Activated naive CD8-positive, alpha-beta T cell treated with anti-CD3 and anti-CD28 coated beads for 36 hours (primary cell): Measurements from ENCODE around the gene CMSS1. TPM values are rescaled to one million over a fixed set of nuclear protein-coding genes. Genes with fewer than 3 reads are reported as not detected.

ENCODE experiments used
- DNase-seq: peaks from one replicate; pipeline ENCODE4 v3.0.0; 2021
- H3K27ac Mint-ChIP-seq: one replicate; pipeline ENCODE4 v1.8.0; 2022; ENCODE audit warnings: mild to moderate bottlenecking, moderate library complexity, mixed read lengths
- H3K27me3 Mint-ChIP-seq: one replicate; pipeline ENCODE4 v1.8.0; 2022; ENCODE audit warnings: mild to moderate bottlenecking, mixed read lengths
- H3K36me3 Mint-ChIP-seq: one replicate; pipeline ENCODE4 v1.8.0; 2021; ENCODE audit warnings: mild to moderate bottlenecking, mixed read lengths
- H3K4me1 Mint-ChIP-seq: one replicate; pipeline ENCODE4 v1.8.0; 2021; ENCODE audit warnings: mixed read lengths
- H3K4me3 Mint-ChIP-seq: one replicate; pipeline ENCODE4 v1.8.0; 2022; ENCODE audit warnings: mild to moderate bottlenecking, moderate library complexity, mixed read lengths
- H3K9me3 Mint-ChIP-seq: one replicate; pipeline ENCODE4 v1.8.0; 2022; ENCODE audit warnings: mixed read lengths
- total RNA-seq, 2 experiments: library from RNA; stranded (reverse); gene quantifications; one replicate each; pipeline ENCODE4 v1.2.3, GENCODE V29; 2021

The CMSS1 gene
- total RNA-seq, 2 experiments from 2014 or later: 121 to 122 TPM

- Mint-ChIP-seq H3K27ac (no peak overlapping the region), H3K4me3 (no peak overlapping the region), H3K9me3 (peaks cover 21% of the 10 kb centered on the region), H3K27me3 (no peaks in the 10 kb centered on the region), H3K36me3 (peaks cover 54% of the 10 kb centered on the region), H3K4me1 (peaks cover 3% of the 10 kb centered on the region)
- no peak for DNase-seq
These were observed 326.7 kb downstream of the CMSS1 start for GRCh38 chr3:100144255-100144866.

DNA sequence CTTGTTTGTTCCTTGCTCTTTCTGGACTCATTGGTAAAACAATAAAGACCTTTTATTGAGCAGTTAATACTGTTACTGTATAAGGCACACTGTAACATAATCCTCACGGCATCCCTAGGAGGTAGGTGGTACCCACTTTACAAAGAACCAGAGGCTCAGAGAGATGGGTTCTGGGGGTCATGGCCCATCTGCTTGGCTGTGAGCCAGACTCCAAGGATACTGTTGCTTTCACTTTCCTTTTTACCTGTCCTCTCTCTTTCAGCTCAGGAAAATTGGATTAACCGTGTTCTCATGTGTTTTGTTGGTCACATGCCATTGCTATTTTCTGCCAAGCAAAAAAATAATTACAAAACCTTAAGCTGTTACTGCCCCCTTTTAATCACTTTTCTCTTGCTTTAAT, 331.5 kb downstream of the CMSS1 start:
- peaks cover 57% of the 10 kb centered on the region for H3K36me3 Mint-ChIP-seq

GRCh38 chr3:100149713-100150415, 332.2 kb downstream of the CMSS1 start:
- Mint-ChIP-seq H3K9me3 (peaks cover 3% of the 10 kb centered on the region), H3K27ac (no peak overlapping the region), H3K36me3 (peaks cover 52% of the 10 kb centered on the region), H3K4me1 (peaks cover 5% of the 10 kb centered on the region), H3K27me3 (no peaks in the 10 kb centered on the region), H3K4me3 (no peak overlapping the region)
- no peak for DNase-seq

More for the DNA sequence above, 331.5 kb downstream of the CMSS1 start:
- Mint-ChIP-seq H3K27me3 (no peaks in the 10 kb centered on the region), H3K9me3 (peaks cover 4% of the 10 kb centered on the region), H3K27ac (no peak overlapping the region), H3K4me1 (peaks cover 8% of the 10 kb centered on the region), H3K4me3 (no peak overlapping the region)
- no peak for DNase-seq

- DNase-seq: no peak
- H3K36me3 Mint-ChIP-seq: peaks cover 58% of the 10 kb centered on the region
- H3K27ac Mint-ChIP-seq: no peak overlapping the region
- peaks cover 9% of the 10 kb centered on the region for H3K9me3 Mint-ChIP-seq
- no peaks in the 10 kb centered on the region for H3K27me3 Mint-ChIP-seq
- no peak overlapping the region for H3K4me3 Mint-ChIP-seq
- peaks cover 5% of the 10 kb centered on the region for H3K4me1 Mint-ChIP-seq
These were observed 332.8 kb downstream of the CMSS1 start for GRCh38 chr3:100150473-100150872.

- DNase-seq: no peak
- no peak overlapping the region for H3K4me3 Mint-ChIP-seq
- H3K4me1 Mint-ChIP-seq: peaks cover 5% of the 10 kb centered on the region
- no peak overlapping the region for H3K27ac Mint-ChIP-seq
- no peaks in the 10 kb centered on the region for H3K27me3 Mint-ChIP-seq
- H3K36me3 Mint-ChIP-seq: peaks cover 58% of the 10 kb centered on the region
- peaks cover 11% of the 10 kb centered on the region for H3K9me3 Mint-ChIP-seq
These were observed 333.5 kb downstream of the CMSS1 start for GRCh38 chr3:100151024-100151707.

- H3K36me3 Mint-ChIP-seq: peaks cover 68% of the 10 kb centered on the region
- H3K4me1 Mint-ChIP-seq: peaks cover 11% of the 10 kb centered on the region
- H3K4me3 Mint-ChIP-seq: no peak overlapping the region
- H3K27ac Mint-ChIP-seq: no peak overlapping the region
- H3K27me3 Mint-ChIP-seq: no peaks in the 10 kb centered on the region
- H3K9me3 Mint-ChIP-seq: peaks cover 15% of the 10 kb centered on the region
- no peak for DNase-seq
These were observed 336.5 kb downstream of the CMSS1 start for GRCh38 chr3:100154171-100154570.

DNA sequence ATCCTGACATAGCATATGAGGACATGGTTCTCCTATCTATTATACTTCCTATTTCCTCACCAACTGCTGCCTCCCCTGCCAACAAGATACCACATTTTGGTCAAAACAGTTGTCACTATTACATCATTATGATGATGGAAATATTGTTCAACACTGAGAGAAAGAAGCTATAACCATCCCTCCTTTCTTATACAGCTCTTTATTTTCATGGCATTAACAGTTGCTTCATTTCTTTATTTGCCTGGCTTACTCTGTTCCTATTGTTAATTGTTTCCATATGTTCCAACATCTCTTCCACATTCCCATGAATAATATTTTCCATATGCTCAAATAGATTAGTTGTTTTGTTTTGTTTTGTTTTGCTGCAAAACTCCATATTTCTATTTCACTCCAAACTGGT, 337.5 kb downstream of the CMSS1 start:
- Mint-ChIP-seq H3K27me3 (no peaks in the 10 kb centered on the region), H3K4me3 (no peak overlapping the region), H3K36me3 (peaks cover 63% of the 10 kb centered on the region), H3K9me3 (peaks cover 15% of the 10 kb centered on the region), H3K4me1 (peaks cover 18% of the 10 kb centered on the region), H3K27ac (no peak overlapping the region)
- no peak for DNase-seq

DNA sequence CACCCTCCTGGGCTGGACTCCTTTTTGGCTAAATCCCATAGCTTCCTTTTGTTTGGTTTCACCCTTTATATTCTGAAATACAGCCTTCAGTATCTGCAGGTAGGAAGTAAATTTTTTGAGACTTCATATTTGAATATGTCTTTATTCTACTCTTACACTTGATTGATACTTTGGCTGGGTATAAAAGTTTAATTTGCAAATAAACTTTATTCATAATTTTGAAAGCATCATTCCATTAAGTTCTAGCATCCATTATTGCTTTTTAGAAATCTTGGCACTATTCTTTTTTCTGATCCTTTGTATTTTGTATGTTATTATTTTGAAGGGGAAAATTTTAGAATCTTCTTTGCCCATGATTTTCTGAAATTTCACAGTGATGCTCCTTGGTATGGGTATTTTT, 337.9 kb downstream of the CMSS1 start:
- DNase-seq: no peak
- no peak overlapping the region for H3K27ac Mint-ChIP-seq
- H3K4me3 Mint-ChIP-seq: no peak overlapping the region
- H3K9me3 Mint-ChIP-seq: peaks cover 15% of the 10 kb centered on the region
- no peaks in the 10 kb centered on the region for H3K27me3 Mint-ChIP-seq
- peaks cover 63% of the 10 kb centered on the region for H3K36me3 Mint-ChIP-seq
- peaks cover 18% of the 10 kb centered on the region for H3K4me1 Mint-ChIP-seq

DNA sequence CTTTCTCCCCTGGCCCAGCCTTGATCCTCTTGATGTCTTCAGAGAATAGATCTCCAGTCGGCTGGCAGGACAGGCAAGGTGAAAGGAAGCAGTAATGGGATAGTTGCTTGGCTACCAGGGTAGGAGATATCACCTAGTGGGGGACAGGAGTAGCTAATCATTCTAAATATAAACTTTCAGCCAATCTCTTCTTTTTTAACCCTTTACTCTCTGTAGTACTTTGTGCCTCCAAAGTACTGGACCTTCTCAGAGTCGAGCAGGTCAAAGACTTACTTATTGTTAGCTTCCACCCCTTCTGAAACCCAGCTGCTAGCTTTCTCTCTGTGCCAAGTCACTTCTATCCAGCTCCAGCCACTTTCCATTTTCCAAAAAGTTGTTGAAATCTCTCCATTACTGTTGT, 340.0 kb downstream of the CMSS1 start:
- peaks cover 53% of the 10 kb centered on the region for H3K36me3 Mint-ChIP-seq
- H3K27me3 Mint-ChIP-seq: no peaks in the 10 kb centered on the region
- H3K4me3 Mint-ChIP-seq: no peak overlapping the region
- peaks cover 14% of the 10 kb centered on the region for H3K4me1 Mint-ChIP-seq
- no peak for DNase-seq
- H3K27ac Mint-ChIP-seq: no peak overlapping the region
- peaks cover 14% of the 10 kb centered on the region for H3K9me3 Mint-ChIP-seq

GRCh38 chr3:100158918-100159330, 341.3 kb downstream of the CMSS1 start:
- Mint-ChIP-seq H3K36me3 (peaks cover 46% of the 10 kb centered on the region), H3K4me3 (no peak overlapping the region), H3K4me1 (peaks cover 14% of the 10 kb centered on the region), H3K27me3 (no peaks in the 10 kb centered on the region), H3K27ac (no peak overlapping the region), H3K9me3 (peaks cover 12% of the 10 kb centered on the region)
- DNase-seq: no peak

- no peak overlapping the region for H3K27ac Mint-ChIP-seq
- H3K36me3 Mint-ChIP-seq: peaks cover 46% of the 10 kb centered on the region
These were observed 341.9 kb downstream of the CMSS1 start for GRCh38 chr3:100159331-100160153.

DNA sequence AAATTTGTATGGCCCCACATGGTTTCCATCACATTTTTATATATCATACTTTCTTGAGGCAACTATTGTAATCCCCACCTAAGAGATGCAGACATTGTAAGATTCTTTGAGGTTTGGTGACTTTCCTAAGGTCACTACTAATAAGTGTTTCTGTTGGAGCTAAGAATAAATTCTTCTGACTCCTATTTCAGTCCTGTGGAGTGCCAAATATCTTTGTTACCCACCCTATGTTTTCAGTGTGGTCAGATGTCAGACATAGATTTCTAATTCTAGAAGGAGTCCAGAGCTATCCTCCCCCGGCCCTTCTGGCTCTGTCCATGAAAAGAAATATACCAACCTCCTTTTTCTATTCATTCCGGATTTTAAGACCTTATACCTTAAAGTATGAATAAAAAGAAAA, 342.9 kb downstream of the CMSS1 start:
- DNase-seq: no peak
- H3K9me3 Mint-ChIP-seq: peaks cover 6% of the 10 kb centered on the region
- H3K36me3 Mint-ChIP-seq: peaks cover 42% of the 10 kb centered on the region
- no peak overlapping the region for H3K4me3 Mint-ChIP-seq
- H3K27ac Mint-ChIP-seq: no peak overlapping the region
- H3K27me3 Mint-ChIP-seq: no peaks in the 10 kb centered on the region
- peaks cover 14% of the 10 kb centered on the region for H3K4me1 Mint-ChIP-seq

More at GRCh38 chr3:100159331-100160153, 341.9 kb downstream of the CMSS1 start:
- Mint-ChIP-seq H3K4me3 (no peak overlapping the region), H3K27me3 (no peaks in the 10 kb centered on the region), H3K9me3 (peaks cover 12% of the 10 kb centered on the region), H3K4me1 (peaks cover 14% of the 10 kb centered on the region)
- no peak for DNase-seq

GRCh38 chr3:100163787-100164186, 346.1 kb downstream of the CMSS1 start:
- Mint-ChIP-seq H3K9me3 (no peaks in the 10 kb centered on the region), H3K27ac (no peak overlapping the region), H3K27me3 (no peaks in the 10 kb centered on the region), H3K4me1 (peaks cover 8% of the 10 kb centered on the region), H3K4me3 (no peak overlapping the region), H3K36me3 (peaks cover 22% of the 10 kb centered on the region)
- DNase-seq: no peak

DNA sequence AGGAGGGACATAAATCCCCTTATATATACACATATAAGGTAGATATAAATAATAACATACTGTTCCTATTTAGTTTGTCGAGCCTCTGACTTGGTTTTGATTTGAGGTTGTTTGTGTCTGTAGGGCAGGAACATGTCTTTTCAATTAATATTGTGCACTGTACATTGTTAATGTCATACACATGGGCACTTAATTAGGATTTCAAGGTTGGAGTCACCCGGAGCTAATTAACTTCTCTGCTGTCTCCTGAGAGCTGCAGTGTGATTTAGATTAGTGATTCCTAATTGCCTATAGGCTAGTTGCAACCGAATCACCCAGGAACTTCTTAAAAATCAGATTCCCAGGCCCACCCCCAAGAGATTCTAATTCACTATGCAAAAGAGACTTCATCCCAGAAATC, 347.1 kb downstream of the CMSS1 start:
- Mint-ChIP-seq H3K4me1 (peaks cover 4% of the 10 kb centered on the region), H3K27ac (no peak overlapping the region)

More for the DNA sequence above, 347.1 kb downstream of the CMSS1 start:
- Mint-ChIP-seq H3K36me3 (peaks cover 22% of the 10 kb centered on the region), H3K27me3 (no peaks in the 10 kb centered on the region), H3K9me3 (no peaks in the 10 kb centered on the region), H3K4me3 (no peak overlapping the region)
- DNase-seq: no peak
